ENCODE results near the gene GRAMD1A.
"Not testable (repeated sequence)": the region's sequence is repeated elsewhere in the genome, so short reads cannot be mapped to it uniquely, and the experiment has no call there.

GRAMD1A gene

GRCh38 chr19:34979819-34980640, 20.1 kb upstream of the GRAMD1A start:
- DNase-seq (ENCODE audit: low read depth): no peak

- no peak for DNase-seq (ENCODE audit: low read depth)
Measured at GRCh38 chr19:34982275-34982674, 17.8 kb upstream of the GRAMD1A start.

- no peak for DNase-seq (ENCODE audit: low read depth)
Measured at GRCh38 chr19:34983786-34984185, 16.3 kb upstream of the GRAMD1A start.

GRCh38 chr19:34984287-34984686, 15.8 kb upstream of the GRAMD1A start:
- no peak for DNase-seq (ENCODE audit: low read depth)

GRCh38 chr19:34985249-34986022, 14.7 kb upstream of the GRAMD1A start:
- no peak for DNase-seq (ENCODE audit: low read depth)

GRCh38 chr19:34988119-34988518, 12.0 kb upstream of the GRAMD1A start:
- no peak for DNase-seq (ENCODE audit: low read depth)

- no peak for DNase-seq (ENCODE audit: low read depth)
Measured at GRCh38 chr19:34989298-34989697, 10.8 kb upstream of the GRAMD1A start.

GRCh38 chr19:34990578-34991192, 9.4 kb upstream of the GRAMD1A start:
- no peak for DNase-seq (ENCODE audit: low read depth)

- no peak for DNase-seq (ENCODE audit: low read depth)
Measured at GRCh38 chr19:34991542-34992333, 8.4 kb upstream of the GRAMD1A start.

- not testable (repeated sequence) for DNase-seq (ENCODE audit: low read depth)
Measured at GRCh38 chr19:34992582-34992981, 7.5 kb upstream of the GRAMD1A start.

- no peak for DNase-seq (ENCODE audit: low read depth)
Measured at GRCh38 chr19:34994286-34994642, 5.9 kb upstream of the GRAMD1A start.

GRCh38 chr19:34994643-34995541, 5.2 kb upstream of the GRAMD1A start:
- DNase-seq (ENCODE audit: low read depth): no peak

- no peak for DNase-seq (ENCODE audit: low read depth)
Measured at GRCh38 chr19:34995551-34995950, 4.6 kb upstream of the GRAMD1A start.

GRCh38 chr19:34997071-34997617, 3.0 kb upstream of the GRAMD1A start:
- DNase-seq (ENCODE audit: low read depth): no peak

- not testable (repeated sequence) for DNase-seq (ENCODE audit: low read depth)
Measured at GRCh38 chr19:34998224-34998623, 1.9 kb upstream of the GRAMD1A start.

GRCh38 chr19:34998777-34999497, 1.2 kb upstream of the GRAMD1A start:
- no peak for DNase-seq (ENCODE audit: low read depth)

- no peak for DNase-seq (ENCODE audit: low read depth)
Measured at GRCh38 chr19:35000338-35000646, 169 bp downstream of the GRAMD1A start.

- DNase-seq (ENCODE audit: low read depth): no peak
Measured at GRCh38 chr19:35000647-35001501, 751 bp downstream of the GRAMD1A start.

GRCh38 chr19:35002037-35002535, 2.0 kb downstream of the GRAMD1A start:
- DNase-seq (ENCODE audit: low read depth): no peak
